ENCODE measurements around the gene AXIN1.

Gene AXIN1

DNA sequence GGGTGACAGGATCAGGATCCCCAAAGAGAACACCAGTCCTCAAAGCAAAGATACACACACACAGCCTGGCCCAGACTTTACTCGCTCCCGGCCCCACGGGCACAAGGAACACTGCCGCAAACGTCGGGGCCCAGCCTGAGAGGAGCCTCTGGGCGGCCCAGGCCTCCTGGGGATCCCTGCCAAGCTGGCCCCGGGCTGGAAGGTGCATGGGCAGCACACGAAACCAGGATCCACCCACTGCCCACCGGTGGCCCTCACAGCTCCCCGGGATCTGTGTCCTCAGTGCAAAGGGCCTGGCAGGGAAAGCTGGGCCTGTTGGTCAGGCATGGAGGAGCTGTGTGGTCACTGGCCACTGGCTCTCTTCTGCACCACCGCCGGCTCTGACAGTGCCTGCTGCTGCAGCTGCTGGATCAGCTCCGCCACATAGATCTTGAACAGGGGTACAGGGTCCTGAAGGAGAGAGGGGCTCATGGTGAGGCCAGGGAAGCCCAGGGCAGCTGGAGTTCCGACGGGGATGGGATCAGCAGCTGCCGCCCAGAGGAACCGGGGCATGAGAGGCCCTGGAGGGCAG is 14.9 kb upstream of the AXIN1 start:
- TF ChIP-seq, protein P1, sequence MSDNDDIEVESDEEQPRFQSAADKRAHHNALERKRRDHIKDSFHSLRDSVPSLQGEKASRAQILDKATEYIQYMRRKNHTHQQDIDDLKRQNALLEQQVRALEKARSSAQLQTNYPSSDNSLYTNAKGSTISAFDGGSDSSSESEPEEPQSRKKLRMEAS (IDR thresholded peaks at IDR 0.05) = no peak
- TF ChIP-seq YY1 (IDR thresholded peaks at IDR 0.05; ENCODE audit: low read depth) (no peak), RAD21 (IDR thresholded peaks at IDR 0.05; ENCODE audit: low read depth) (no peak), EGR1 (IDR thresholded peaks at IDR 0.05) (no peak), TCF12 (IDR thresholded peaks at IDR 0.05; ENCODE audit: low read depth) (no peak), CEBPB (IDR thresholded peaks at IDR 0.05) (no peak), ZBTB7A (IDR thresholded peaks at IDR 0.05; ENCODE audit: low read depth) (no peak), EP300 (IDR thresholded peaks at IDR 0.05; ENCODE audit: borderline replicate concordance) (no peak), FOXM1 (IDR thresholded peaks at IDR 0.05; ENCODE audit: borderline replicate concordance, low read depth) (no peak), CREB1 (IDR thresholded peaks at IDR 0.05; ENCODE audit: low read depth) (no peak), TAF1 (IDR thresholded peaks at IDR 0.05; ENCODE audit: low read depth) (no peak)
- TF ChIP-seq, protein P2, sequence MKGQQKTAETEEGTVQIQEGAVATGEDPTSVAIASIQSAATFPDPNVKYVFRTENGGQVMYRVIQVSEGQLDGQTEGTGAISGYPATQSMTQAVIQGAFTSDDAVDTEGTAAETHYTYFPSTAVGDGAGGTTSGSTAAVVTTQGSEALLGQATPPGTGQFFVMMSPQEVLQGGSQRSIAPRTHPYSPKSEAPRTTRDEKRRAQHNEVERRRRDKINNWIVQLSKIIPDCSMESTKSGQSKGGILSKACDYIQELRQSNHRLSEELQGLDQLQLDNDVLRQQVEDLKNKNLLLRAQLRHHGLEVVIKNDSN (IDR thresholded peaks at IDR 0.05) = no peak
- TF ChIP-seq, protein P3, sequence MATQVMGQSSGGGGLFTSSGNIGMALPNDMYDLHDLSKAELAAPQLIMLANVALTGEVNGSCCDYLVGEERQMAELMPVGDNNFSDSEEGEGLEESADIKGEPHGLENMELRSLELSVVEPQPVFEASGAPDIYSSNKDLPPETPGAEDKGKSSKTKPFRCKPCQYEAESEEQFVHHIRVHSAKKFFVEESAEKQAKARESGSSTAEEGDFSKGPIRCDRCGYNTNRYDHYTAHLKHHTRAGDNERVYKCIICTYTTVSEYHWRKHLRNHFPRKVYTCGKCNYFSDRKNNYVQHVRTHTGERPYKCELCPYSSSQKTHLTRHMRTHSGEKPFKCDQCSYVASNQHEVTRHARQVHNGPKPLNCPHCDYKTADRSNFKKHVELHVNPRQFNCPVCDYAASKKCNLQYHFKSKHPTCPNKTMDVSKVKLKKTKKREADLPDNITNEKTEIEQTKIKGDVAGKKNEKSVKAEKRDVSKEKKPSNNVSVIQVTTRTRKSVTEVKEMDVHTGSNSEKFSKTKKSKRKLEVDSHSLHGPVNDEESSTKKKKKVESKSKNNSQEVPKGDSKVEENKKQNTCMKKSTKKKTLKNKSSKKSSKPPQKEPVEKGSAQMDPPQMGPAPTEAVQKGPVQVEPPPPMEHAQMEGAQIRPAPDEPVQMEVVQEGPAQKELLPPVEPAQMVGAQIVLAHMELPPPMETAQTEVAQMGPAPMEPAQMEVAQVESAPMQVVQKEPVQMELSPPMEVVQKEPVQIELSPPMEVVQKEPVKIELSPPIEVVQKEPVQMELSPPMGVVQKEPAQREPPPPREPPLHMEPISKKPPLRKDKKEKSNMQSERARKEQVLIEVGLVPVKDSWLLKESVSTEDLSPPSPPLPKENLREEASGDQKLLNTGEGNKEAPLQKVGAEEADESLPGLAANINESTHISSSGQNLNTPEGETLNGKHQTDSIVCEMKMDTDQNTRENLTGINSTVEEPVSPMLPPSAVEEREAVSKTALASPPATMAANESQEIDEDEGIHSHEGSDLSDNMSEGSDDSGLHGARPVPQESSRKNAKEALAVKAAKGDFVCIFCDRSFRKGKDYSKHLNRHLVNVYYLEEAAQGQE (IDR thresholded peaks at IDR 0.05; ENCODE audit: low read depth) = no peak

DNA sequence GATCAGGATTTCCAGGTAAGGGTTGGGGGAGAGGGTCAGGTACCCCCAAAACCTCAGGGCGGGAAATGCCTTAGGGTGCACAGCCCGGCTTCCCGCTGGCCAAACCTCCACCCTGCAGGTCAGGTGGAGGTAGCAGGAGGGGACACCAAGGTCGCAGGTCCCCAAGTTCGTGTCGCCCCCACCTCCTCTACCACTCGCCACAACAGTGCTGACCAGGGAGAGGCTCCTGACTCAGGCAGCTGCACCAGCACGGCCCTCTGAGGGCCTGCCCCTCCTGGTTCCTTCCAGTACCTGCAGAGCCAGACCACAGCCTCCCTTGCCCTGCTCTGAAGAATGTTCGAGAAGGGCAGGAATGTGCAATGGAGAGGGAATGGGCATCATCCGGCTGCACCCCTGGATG is 14.0 kb upstream of the AXIN1 start:
- TF ChIP-seq FOXM1 (IDR thresholded peaks at IDR 0.05; ENCODE audit: borderline replicate concordance, low read depth) (no peak), ZBTB7A (IDR thresholded peaks at IDR 0.05; ENCODE audit: low read depth) (no peak), NFIC (IDR thresholded peaks at IDR 0.05) (no peak), EGR1 (IDR thresholded peaks at IDR 0.05) (no peak), EP300 (IDR thresholded peaks at IDR 0.05; ENCODE audit: borderline replicate concordance) (no peak), TCF12 (IDR thresholded peaks at IDR 0.05; ENCODE audit: low read depth) (no peak), TAF1 (IDR thresholded peaks at IDR 0.05; ENCODE audit: low read depth) (no peak), CREB1 (IDR thresholded peaks at IDR 0.05; ENCODE audit: low read depth) (no peak), YY1 (IDR thresholded peaks at IDR 0.05; ENCODE audit: low read depth) (no peak), CEBPB (IDR thresholded peaks at IDR 0.05) (no peak)
- TF ChIP-seq, protein P2 (IDR thresholded peaks at IDR 0.05) = no peak
- TF ChIP-seq, protein P3 (IDR thresholded peaks at IDR 0.05; ENCODE audit: low read depth) = no peak

DNA sequence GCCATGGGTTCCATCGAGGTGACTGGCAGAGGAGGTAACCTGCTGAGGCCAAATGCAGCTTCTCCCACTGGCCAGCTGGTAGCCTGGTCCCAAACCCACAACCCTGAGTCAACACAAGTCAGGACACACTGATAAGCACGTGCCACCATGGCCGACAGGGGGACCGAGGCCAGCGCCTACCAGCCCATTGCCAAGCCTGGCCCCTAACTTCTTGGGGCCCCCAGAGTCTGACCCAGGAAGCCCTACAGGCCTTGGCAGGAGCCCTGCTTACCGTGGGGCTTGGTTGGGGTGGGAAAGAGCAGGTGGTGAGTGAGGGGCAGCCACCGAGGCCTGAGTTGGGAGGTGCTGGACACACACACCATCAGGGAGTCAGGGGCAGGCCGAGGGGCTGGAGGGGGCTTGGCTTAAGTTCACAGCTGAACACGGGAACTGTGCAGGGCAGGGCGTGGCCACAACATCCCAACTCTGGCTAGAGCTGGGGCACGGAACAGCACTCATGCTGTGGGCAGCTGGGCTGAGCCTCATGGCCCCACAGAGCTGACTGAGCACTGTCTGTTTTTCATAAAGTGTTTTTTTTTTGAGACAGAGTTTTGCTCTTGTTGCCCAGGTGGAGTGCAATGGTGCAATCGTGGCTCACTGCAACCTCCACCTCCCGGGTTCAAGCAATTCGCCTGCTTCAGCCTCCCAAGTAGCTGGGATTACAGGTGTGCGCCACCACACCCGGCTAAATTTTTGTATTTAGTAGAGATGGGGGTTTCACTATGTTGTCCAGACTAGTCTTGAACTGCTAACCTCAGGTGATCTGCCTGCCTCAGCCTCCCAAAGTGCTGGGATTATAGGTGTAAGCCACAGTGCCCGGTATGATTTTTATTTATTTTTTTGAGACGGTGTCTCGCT is 12.3 kb upstream of the AXIN1 start:
- TF ChIP-seq EGR1 (IDR thresholded peaks at IDR 0.05) (no peak), TAF1 (IDR thresholded peaks at IDR 0.05; ENCODE audit: low read depth) (no peak)
- TF ChIP-seq, protein P3 (IDR thresholded peaks at IDR 0.05; ENCODE audit: low read depth) = no peak
- TF ChIP-seq, protein P2 (IDR thresholded peaks at IDR 0.05) = no peak

Measured in Ishikawa (cell line).